Measurements from ENCODE around the gene CLMN. TPM values are rescaled to one million over a fixed set of nuclear protein-coding genes. Genes with fewer than 3 reads are reported as not detected.

CLMN gene
- total RNA-seq, 1 donor, result 1.1 TPM

DNA sequence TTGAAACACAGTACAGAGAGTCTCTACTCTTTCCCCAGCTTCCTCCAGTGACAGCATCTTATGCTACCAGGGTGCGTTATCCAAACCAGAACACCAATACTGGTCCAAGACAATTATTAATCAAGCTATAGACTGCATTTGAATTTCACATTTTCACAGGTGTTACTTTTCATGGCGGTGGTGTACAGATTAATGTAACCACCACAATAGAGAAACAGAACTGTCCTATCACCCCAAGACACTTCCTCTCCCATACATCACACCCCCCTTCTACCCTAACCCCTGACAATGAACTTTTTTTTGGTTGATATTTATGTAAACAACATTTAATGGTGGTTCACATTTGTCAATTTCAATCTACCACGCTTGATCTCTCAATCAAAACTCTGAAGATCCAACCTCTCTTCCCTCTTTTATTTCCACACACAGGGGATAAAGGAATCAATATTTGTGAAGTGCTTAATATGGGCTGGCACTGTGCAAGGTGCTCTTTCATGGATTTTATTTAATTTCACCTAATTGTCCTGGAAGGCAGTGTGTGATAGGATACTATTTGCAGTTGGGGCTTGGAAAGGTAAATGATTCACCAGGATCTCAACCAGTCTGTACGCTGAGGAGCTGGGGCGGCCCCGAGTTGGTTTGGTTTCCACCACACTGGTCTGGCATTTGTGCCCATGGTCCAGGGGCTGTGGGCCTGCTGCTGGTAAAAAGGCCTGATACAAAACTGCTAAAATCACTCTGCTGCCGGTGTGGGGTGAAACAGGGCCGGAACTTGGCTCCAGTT lies 107.8 kb downstream of the CLMN start:
- Histone ChIP-seq H3K36me3 (ENCODE audit: insufficient read depth, low read length) (no peaks in the 10 kb centered on the region), H3K4me3 (ENCODE audit: insufficient read depth, low read length) (no peak overlapping the region), H3K27me3 (ENCODE audit: insufficient read depth, low read length) (peaks cover 4% of the 10 kb centered on the region), H3K27ac (ENCODE audit: low read depth, low read length) (no peak overlapping the region), H3K4me1 (ENCODE audit: insufficient read depth, low read length) (no peaks in the 10 kb centered on the region), H3K79me2 (ENCODE audit: insufficient read depth, low read length) (no peaks in the 10 kb centered on the region), H3K9me3 (ENCODE audit: low read depth, low read length) (no peaks in the 10 kb centered on the region), H3K4me2 (ENCODE audit: insufficient read depth, low read length) (no peak overlapping the region), H2AFZ (ENCODE audit: low read length) (no peak overlapping the region), H4K20me1 (ENCODE audit: insufficient read depth, low read length) (no peaks in the 10 kb centered on the region)
- TF ChIP-seq, protein P1, sequence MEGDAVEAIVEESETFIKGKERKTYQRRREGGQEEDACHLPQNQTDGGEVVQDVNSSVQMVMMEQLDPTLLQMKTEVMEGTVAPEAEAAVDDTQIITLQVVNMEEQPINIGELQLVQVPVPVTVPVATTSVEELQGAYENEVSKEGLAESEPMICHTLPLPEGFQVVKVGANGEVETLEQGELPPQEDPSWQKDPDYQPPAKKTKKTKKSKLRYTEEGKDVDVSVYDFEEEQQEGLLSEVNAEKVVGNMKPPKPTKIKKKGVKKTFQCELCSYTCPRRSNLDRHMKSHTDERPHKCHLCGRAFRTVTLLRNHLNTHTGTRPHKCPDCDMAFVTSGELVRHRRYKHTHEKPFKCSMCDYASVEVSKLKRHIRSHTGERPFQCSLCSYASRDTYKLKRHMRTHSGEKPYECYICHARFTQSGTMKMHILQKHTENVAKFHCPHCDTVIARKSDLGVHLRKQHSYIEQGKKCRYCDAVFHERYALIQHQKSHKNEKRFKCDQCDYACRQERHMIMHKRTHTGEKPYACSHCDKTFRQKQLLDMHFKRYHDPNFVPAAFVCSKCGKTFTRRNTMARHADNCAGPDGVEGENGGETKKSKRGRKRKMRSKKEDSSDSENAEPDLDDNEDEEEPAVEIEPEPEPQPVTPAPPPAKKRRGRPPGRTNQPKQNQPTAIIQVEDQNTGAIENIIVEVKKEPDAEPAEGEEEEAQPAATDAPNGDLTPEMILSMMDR (IDR thresholded peaks at IDR 0.05; ENCODE audit: extremely low read depth, low read depth, low read length), result no peak
- DNase-seq (ENCODE audit: insufficient read length, low spot score, missing footprints), result no peak

DNA sequence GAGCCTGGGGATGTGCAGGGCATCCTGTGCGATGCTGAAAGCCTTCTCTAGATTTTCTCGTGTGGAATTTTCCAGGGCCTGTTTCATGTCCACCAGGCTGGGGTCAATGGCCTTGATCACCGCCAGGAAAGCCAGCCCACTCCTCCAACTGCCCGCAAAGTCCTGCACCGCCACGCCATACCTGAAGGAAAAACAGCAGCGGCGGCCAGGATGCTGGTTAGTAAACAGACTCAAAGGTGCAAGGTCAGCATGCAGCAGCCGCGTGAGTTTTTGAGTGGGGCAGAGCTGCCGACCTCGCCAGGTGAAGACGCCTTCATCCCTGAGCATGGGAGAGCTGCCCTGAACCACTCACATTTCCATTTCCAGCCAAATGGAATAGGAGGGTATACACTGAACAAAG lies 109.0 kb downstream of the CLMN start:
- Histone ChIP-seq H3K79me2 (ENCODE audit: insufficient read depth, low read length) (no peaks in the 10 kb centered on the region), H3K27me3 (ENCODE audit: insufficient read depth, low read length) (peaks cover 4% of the 10 kb centered on the region), H3K36me3 (ENCODE audit: insufficient read depth, low read length) (no peaks in the 10 kb centered on the region), H3K4me2 (ENCODE audit: insufficient read depth, low read length) (no peak overlapping the region), H3K9me3 (ENCODE audit: low read depth, low read length) (no peaks in the 10 kb centered on the region), H3K4me3 (ENCODE audit: insufficient read depth, low read length) (no peak overlapping the region), H4K20me1 (ENCODE audit: insufficient read depth, low read length) (no peaks in the 10 kb centered on the region), H3K27ac (ENCODE audit: low read depth, low read length) (no peak overlapping the region), H2AFZ (ENCODE audit: low read length) (no peak overlapping the region), H3K4me1 (ENCODE audit: insufficient read depth, low read length) (no peaks in the 10 kb centered on the region)
- no peak for DNase-seq (ENCODE audit: insufficient read length, low spot score, missing footprints)
- TF ChIP-seq, protein P1 (IDR thresholded peaks at IDR 0.05; ENCODE audit: extremely low read depth, low read depth, low read length), result no peak

DNA sequence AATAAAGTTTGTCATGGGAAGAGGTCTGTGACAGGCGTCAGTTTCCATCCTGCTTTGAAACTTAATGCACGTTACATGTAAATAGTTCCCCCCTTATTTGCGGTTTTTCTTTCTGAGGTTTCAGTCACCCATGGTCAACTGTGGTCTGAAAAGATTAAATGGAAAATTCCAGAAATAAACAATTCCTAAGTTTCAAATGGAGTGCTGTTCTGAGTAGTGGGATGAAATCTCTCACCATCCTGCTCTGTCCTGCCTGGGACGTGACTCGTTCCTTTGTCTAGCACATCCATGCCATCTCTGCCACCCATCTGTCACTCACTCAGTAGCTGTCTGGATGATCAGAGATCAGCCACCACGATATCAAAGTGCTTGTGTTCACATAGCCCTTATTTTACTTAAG lies 111.1 kb downstream of the CLMN start:
- Histone ChIP-seq H3K4me2 (ENCODE audit: insufficient read depth, low read length) (no peak overlapping the region), H3K36me3 (ENCODE audit: insufficient read depth, low read length) (no peaks in the 10 kb centered on the region), H3K27ac (ENCODE audit: low read depth, low read length) (no peak overlapping the region), H3K27me3 (ENCODE audit: insufficient read depth, low read length) (peaks cover 4% of the 10 kb centered on the region), H3K4me1 (ENCODE audit: insufficient read depth, low read length) (no peaks in the 10 kb centered on the region), H3K9me3 (ENCODE audit: low read depth, low read length) (no peaks in the 10 kb centered on the region), H3K79me2 (ENCODE audit: insufficient read depth, low read length) (no peaks in the 10 kb centered on the region), H3K4me3 (ENCODE audit: insufficient read depth, low read length) (no peak overlapping the region), H4K20me1 (ENCODE audit: insufficient read depth, low read length) (no peaks in the 10 kb centered on the region), H2AFZ (ENCODE audit: low read length) (no peak overlapping the region)
- no peak for DNase-seq (ENCODE audit: insufficient read length, low spot score, missing footprints)
- TF ChIP-seq, protein P1 (IDR thresholded peaks at IDR 0.05; ENCODE audit: extremely low read depth, low read depth, low read length), result no peak

DNA sequence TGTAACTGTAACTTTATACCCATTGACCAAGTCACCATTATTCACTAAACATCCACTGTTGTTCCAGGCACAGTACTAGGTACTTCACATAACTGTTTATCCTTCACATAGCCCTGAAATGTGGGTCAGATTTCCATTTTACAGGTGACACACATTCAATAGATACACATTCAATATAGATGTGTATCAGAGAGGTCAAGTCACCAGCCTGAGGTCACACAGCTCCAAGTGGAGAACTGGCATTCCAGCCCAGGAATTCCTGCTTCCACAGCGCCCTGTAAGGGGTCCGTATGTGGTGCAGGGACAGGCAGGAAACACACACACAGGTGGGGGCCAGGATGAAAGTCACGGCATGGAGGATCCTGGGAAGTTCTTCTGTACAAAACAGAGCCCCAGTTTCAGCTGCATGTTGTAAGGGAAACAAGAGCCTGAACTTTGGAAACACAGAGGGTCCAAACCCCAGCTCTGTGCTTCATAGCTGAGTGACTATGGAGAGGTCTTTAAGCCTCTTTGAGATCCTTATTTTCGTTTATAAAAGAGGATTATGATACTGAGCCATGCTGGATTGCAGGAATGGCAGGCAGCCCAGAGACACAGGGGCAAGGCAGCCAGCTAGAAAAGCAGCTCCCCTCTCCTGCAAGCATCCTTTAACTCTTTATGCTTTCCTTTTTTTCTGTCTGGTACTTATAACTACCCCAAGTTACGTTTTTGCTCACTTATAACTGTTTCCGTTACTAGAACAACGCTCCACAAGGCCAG lies 112.1 kb downstream of the CLMN start:
- no peaks in the 10 kb centered on the region for H4K20me1 ChIP-seq (ENCODE audit: insufficient read depth, low read length)
- TF ChIP-seq, protein P1 (IDR thresholded peaks at IDR 0.05; ENCODE audit: extremely low read depth, low read depth, low read length), result no peak
- H3K27ac ChIP-seq (ENCODE audit: low read depth, low read length), result no peak overlapping the region
- DNase-seq (ENCODE audit: insufficient read length, low spot score, missing footprints), result no peak
- H3K36me3 ChIP-seq (ENCODE audit: insufficient read depth, low read length), result no peaks in the 10 kb centered on the region
- H3K9me3 ChIP-seq (ENCODE audit: low read depth, low read length), result no peaks in the 10 kb centered on the region
- H3K4me2 ChIP-seq (ENCODE audit: insufficient read depth, low read length), result no peak overlapping the region
- H3K27me3 ChIP-seq (ENCODE audit: insufficient read depth, low read length), result peaks cover 4% of the 10 kb centered on the region
- H3K4me3 ChIP-seq (ENCODE audit: insufficient read depth, low read length), result no peak overlapping the region
- no peaks in the 10 kb centered on the region for H3K79me2 ChIP-seq (ENCODE audit: insufficient read depth, low read length)
- no peak overlapping the region for H2AFZ ChIP-seq (ENCODE audit: low read length)
- no peaks in the 10 kb centered on the region for H3K4me1 ChIP-seq (ENCODE audit: insufficient read depth, low read length)
